MM.1S (cell line): ENCODE data around the gene SEMA4C.

ENCODE experiments used
- EZH2 ChIP-seq: fragments of 300-600 bp; sonication (generic); optimal IDR thresholded peaks from 2 replicates; pipeline ENCODE3; 2017; ENCODE audit warnings: low read depth, mild to moderate bottlenecking, antibody characterized with exemption, low read length, mixed read lengths
- EZH2phosphoT487 ChIP-seq: fragments of 300-600 bp; sonication (generic); IDR thresholded peaks from 2 replicates; pipeline ENCODE4 v1.6.1; 2018; ENCODE audit warnings: antibody characterized with exemption, low read length
- TF ChIP-seq, protein P1 (sequence below): fragments of 300-600 bp; sonication (generic); IDR thresholded peaks from 2 replicates; pipeline ENCODE4 v1.5.1; 2016; ENCODE audit warnings: antibody characterized with exemption, low read length, mixed read lengths

DNA sequence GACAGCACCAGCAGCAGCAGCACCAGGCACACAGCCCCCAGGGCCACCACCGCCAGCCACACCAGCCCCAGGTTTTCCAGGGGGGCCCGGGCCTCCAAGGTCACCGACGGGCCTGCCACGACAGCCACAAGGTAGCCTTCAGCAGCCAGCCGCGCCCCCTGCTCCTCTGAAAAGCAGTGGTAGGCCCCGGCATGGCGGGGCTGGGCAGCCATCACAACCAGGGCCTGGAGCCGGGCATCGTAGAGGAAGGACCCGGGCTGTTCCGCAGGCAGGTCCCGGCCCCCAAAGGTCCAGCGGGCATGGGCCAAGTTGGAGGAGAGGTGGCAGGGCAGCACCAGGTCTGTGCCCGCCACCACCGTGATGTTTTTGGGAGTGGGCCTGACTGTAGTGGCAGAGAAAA is 8.8 kb downstream of the SEMA4C start:
- TF ChIP-seq, protein P1, sequence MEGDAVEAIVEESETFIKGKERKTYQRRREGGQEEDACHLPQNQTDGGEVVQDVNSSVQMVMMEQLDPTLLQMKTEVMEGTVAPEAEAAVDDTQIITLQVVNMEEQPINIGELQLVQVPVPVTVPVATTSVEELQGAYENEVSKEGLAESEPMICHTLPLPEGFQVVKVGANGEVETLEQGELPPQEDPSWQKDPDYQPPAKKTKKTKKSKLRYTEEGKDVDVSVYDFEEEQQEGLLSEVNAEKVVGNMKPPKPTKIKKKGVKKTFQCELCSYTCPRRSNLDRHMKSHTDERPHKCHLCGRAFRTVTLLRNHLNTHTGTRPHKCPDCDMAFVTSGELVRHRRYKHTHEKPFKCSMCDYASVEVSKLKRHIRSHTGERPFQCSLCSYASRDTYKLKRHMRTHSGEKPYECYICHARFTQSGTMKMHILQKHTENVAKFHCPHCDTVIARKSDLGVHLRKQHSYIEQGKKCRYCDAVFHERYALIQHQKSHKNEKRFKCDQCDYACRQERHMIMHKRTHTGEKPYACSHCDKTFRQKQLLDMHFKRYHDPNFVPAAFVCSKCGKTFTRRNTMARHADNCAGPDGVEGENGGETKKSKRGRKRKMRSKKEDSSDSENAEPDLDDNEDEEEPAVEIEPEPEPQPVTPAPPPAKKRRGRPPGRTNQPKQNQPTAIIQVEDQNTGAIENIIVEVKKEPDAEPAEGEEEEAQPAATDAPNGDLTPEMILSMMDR: no peak
- TF ChIP-seq EZH2 (no peak), EZH2phosphoT487 (no peak)
